Fibroblast of skin of left quadriceps (primary cell): Measurements from ENCODE around the gene ICAM2.
"Not testable (repeated sequence)": the region's sequence is repeated elsewhere in the genome, so short reads cannot be mapped to it uniquely, and the experiment has no call there.

ENCODE experiments used
- DNase-seq, 2 experiments: peaks; one replicate each; pipeline ENCODE4 v3.0.0-alpha.2; 2013; ENCODE audit warnings: low read depth in 2 of 2

Gene ICAM2

GRCh38 chr17:64042700-64043485 is 22.5 kb upstream of the ICAM2 start:
- no peak for DNase-seq

GRCh38 chr17:64041912-64042311 is 21.5 kb upstream of the ICAM2 start:
- no peak for DNase-seq

GRCh38 chr17:64040206-64040605 is 19.8 kb upstream of the ICAM2 start:
- DNase-seq = no peak

GRCh38 chr17:64039106-64039400 is 18.6 kb upstream of the ICAM2 start:
- no peak for DNase-seq

GRCh38 chr17:64038331-64039105 is 18.1 kb upstream of the ICAM2 start:
- no peak for DNase-seq

- DNase-seq = no peak
Measured at GRCh38 chr17:64037802-64038201, 17.4 kb upstream of the ICAM2 start.

GRCh38 chr17:64037180-64037579 is 16.7 kb upstream of the ICAM2 start:
- DNase-seq = no peak

GRCh38 chr17:64036198-64036922 is 15.9 kb upstream of the ICAM2 start:
- no peak for DNase-seq

GRCh38 chr17:64032081-64032480 is 11.6 kb upstream of the ICAM2 start:
- no peak for DNase-seq

GRCh38 chr17:64028874-64029464 is 8.5 kb upstream of the ICAM2 start:
- peak; percentile 11 to 20 for DNase-seq

GRCh38 chr17:64025732-64026294 is 5.4 kb upstream of the ICAM2 start:
- peak; percentile 34 to 40 for DNase-seq

GRCh38 chr17:64024781-64025731 is 4.6 kb upstream of the ICAM2 start:
- DNase-seq = no peak

- DNase-seq = no peak
Measured at GRCh38 chr17:64024215-64024654, 3.8 kb upstream of the ICAM2 start.

GRCh38 chr17:64022611-64023063 is 2.2 kb upstream of the ICAM2 start:
- no peak for DNase-seq

- not testable (repeated sequence) for DNase-seq
Measured at GRCh38 chr17:64019551-64019961, 877 bp downstream of the ICAM2 start.

- DNase-seq = no peak
Measured at GRCh38 chr17:64017381-64017980, 3.0 kb downstream of the ICAM2 start.

- no peak for DNase-seq
Measured at GRCh38 chr17:64016974-64017373, 3.5 kb downstream of the ICAM2 start.

- no peak for DNase-seq
Measured at GRCh38 chr17:64016231-64016784, 4.1 kb downstream of the ICAM2 start.

GRCh38 chr17:64015447-64015846 is 5.0 kb downstream of the ICAM2 start:
- DNase-seq = no peak
